HG03558 (cell line): ENCODE measurements around the gene FBXL17.
A peak's percentile ranks its signal among the peaks of the same experiment; 100 is the strongest.

ENCODE experiments used
- ATAC-seq: cut with Tn5 transposase; IDR thresholded peaks from one replicate; pipeline ENCODE4 v1.9.1; 2021; ENCODE audit warnings: moderate number of reproducible peaks; ENCODE audit not compliant: unreplicated experiment; ENCODE audit errors: extremely low read depth

Gene FBXL17

GRCh38 chr5:107853696-107854095 is 528.2 kb downstream of the FBXL17 start:
- ATAC-seq = no peak

- no peak for ATAC-seq
These were observed 528.9 kb downstream of the FBXL17 start for GRCh38 chr5:107853031-107853430.

DNA sequence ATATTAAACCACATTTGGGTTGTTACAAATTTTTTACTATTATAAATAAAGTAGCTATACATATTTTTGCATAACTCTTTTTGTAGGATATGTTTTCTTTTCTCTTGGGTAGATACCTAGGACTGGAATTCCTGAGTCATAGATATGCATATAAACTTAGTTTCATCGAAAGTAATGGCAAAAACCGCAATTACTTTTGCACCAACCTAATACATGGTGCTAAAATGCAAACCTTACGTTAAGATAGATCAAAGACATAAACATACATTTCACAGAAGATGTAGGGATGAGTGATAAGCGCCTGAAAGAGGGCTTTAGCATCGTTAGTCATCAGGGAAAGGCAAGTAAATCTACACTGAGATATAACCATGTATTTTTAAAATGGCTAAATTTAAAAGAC is 532.8 kb downstream of the FBXL17 start:
- ATAC-seq = no peak

GRCh38 chr5:107840592-107840991 is 541.3 kb downstream of the FBXL17 start:
- ATAC-seq = no peak

DNA sequence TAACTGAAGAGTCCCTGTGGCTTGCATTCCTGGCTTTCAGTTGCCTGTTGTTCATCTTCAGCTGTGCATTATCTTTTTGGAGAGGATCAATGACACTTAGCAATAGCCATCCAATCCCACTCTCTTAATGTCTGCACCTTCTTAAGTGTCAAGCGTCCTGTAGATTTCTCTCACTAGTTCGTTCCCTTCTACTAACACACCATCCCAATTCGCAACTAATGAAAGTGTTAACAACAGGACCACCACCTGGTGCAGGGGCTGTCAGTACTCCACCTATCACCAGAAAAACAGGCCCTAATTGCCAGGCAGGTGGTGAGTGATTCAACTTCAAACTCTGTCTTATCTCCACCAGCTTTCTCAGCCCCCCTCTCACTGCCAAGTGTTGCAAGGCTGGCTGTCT is 541.7 kb downstream of the FBXL17 start:
- ATAC-seq = no peak

- no peak for ATAC-seq
These were observed 546.8 kb downstream of the FBXL17 start for GRCh38 chr5:107835096-107835495.

- no peak for ATAC-seq
These were observed 549.2 kb downstream of the FBXL17 start for GRCh38 chr5:107832746-107833145.

- no peak for ATAC-seq
These were observed 550.1 kb downstream of the FBXL17 start for GRCh38 chr5:107831612-107832395.

DNA sequence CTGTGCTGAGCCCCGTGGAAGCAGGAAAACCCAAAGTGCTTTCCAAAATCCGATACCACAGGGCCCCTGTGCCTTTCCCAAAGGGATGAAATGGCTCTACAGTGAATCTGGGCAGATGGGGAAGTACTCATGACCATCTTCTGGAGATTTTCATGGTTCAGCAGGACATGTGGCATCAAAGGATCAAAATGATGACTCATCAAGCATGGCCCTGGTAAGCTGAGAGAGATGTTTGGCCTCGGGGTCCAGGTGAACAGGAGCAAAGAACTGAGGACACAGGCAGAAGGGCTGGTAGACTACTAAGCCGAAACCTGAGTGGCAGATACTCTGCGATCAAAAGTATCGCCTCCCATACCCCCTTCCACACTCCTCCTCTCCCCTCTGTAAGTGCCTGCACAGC is 551.1 kb downstream of the FBXL17 start:
- no peak for ATAC-seq

DNA sequence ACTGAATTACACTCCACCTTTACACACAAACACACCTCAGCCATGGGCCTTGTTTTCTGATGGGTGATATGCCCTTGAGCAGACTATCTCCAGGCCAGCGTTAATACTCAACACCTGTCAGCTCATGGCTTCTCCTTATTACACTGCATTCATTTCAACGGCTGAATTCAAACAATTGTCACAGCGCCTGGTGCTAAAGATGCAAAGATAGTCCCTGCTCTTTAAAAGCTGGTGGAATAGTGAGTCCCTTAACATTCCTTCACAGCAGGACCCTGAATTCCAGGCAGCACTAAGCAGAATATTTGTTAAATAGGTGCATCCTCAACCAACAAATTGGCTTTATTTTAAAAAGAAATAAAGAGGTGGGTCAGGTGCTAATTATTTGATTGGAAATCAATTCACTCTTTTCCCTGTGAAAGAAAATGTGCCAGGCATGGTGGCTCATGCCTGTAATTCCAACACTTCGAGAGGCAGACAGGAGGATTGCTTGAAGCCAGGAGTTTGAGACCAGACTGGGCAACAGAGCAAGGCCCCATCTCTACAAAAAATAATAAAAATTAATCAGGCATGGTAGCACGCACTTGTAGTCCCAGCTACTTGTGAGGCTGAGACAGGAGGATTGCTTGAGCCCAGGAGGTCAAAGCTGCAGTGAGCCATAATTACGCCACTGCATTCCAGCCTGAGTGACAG is 555.4 kb downstream of the FBXL17 start:
- no peak for ATAC-seq

GRCh38 chr5:107824821-107825220 is 557.1 kb downstream of the FBXL17 start:
- no peak for ATAC-seq

GRCh38 chr5:107821288-107821687 is 560.6 kb downstream of the FBXL17 start:
- no peak for ATAC-seq

DNA sequence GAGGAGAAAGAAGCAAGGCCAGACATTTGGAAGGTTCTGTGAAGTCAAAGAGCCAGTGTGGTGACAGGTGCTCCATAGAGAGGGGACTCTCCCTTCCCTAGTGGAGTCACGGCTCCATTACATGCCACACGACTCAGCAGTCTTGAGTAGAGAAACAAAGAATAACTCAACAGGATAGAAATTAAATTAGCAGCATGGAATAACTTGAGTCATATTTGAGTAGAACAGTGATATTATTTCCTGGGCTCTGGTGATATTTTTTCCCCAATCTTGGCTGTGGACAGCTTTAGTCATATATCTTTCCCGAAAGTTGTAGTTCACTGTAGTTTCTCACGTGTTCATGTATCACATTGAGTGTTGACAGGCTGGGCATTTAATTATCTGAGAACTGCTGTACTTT is 561.5 kb downstream of the FBXL17 start:
- no peak for ATAC-seq

DNA sequence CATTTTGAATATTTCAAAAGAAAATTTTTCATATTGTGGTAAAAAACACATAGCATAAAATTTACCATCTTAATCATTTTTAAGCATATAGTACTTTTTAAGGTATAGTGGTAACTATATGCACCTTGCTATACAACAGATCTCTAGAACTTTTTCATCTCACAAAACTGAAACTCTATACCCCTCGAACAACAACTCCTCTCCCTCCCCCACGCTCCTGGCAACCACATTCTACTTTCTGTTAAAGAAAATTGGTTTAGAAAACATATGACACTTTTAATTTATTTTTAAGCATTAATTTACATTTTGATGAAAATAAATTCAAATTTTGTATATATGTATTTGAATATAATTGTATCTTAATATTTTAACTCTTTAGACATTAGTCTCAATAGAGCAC is 563.9 kb downstream of the FBXL17 start:
- no peak for ATAC-seq

DNA sequence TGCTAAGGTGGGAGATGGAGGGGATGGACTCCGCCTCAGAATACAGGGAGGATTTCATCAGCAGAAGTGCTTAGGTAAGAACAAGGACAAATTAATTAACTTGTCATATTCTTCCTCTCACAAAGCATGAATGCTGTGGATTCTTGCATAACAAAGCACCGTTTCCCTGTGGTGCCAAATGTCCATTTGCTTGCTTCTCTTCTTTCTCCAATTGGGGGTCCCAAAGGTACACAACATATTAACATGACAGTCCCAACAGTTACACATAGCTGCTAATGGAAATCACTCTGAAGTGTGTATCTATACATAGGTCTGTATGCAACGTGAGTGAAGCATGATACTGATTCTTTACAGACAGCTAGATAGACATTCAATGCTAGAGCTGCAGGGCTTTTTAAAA is 564.5 kb downstream of the FBXL17 start:
- ATAC-seq = no peak

DNA sequence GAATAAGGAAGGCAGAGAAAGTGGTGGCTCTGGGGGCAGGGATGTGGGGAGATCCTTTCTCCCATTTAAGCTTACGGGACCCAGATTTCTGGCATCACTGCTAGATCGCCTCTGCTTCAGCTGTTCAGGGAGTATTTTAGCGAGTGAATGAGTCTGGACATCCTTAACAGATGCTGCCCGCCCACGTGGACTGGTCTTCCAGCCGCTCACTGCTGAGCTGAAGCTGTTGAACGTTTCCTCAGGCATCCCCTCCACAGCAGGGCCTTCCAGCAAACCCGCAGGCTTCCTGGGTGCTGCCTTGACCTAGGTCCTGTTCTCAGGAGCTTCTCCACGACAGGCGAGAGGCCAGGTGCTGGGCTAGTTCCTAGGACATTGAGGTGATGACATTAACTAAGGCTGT is 566.8 kb downstream of the FBXL17 start:
- ATAC-seq = no peak

DNA sequence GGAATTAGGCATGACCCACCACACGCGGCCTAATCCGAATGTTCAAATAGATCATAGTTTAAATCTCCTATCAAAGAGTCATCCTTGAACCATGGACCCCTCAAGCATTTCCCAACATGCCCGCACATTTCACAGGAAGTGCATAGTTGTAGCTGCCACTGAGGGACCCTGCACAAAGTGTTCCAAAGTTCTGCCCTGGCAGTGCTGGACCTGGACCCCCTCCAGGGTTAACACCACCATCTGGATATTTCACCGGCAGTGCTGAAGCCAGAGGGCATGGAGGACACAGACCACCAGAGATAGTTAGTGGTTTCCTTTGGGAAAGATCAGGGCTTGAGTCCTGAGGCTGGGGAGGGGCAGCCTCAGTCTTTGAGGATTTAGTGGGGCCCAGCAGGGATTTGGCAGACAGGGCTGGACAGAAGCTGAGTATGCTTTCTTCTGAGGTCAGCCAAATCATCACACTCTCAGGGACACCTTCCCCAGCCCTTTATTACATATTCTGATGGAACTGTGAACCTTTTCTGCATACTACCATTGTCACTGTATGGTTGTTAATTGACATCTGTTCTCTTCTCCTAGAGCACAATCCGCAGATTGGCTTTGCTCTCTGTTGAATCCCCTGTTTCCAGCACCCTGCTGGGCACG is 567.6 kb downstream of the FBXL17 start:
- no peak for ATAC-seq

DNA sequence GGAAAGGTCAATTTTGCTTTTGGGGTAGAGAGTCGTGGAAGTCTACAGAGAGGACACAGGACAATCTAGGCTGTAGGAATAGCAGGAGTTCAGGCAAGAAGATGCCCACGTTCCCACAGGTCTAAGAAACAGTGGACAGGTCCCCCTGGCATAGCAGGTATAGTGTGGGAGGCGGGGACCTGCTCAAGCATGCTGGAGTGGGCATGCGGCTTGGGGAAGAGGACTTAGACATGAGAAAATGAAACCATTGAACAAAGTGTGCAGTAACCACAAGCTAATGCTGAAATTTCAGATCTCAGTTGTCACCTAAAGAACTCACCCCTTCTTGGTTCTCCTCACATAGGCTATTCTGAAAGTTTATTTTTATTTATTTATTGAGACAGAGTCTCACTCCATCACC is 568.3 kb downstream of the FBXL17 start:
- peak; percentile 76 for ATAC-seq

DNA sequence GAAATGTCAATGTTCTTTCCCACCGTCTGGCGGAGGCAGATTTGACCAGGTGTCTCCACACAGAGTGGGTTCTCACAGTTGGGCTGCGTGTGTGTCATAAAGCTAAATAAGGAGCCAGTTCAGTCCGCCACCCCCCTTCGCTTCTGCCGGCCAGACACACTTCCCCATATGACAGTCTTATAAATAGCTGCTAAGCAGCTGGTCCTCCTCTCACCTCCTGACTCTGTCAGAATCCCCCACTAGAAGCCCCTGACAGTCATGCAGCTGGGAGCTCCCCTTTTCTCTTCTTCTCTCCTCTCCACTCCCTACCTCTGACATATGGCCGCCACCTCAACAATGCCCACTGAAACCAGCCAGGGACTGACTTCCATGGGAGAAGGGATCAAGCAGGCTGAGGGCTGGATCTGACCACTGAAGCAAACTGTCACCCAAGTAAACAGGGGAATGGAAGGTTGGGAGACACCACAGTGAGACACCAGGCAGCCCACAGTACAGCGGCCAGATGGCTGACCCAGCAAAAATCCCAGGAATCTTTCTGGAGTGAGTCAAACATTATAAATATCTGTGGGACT is 569.2 kb downstream of the FBXL17 start:
- peak; percentile 71 for ATAC-seq

DNA sequence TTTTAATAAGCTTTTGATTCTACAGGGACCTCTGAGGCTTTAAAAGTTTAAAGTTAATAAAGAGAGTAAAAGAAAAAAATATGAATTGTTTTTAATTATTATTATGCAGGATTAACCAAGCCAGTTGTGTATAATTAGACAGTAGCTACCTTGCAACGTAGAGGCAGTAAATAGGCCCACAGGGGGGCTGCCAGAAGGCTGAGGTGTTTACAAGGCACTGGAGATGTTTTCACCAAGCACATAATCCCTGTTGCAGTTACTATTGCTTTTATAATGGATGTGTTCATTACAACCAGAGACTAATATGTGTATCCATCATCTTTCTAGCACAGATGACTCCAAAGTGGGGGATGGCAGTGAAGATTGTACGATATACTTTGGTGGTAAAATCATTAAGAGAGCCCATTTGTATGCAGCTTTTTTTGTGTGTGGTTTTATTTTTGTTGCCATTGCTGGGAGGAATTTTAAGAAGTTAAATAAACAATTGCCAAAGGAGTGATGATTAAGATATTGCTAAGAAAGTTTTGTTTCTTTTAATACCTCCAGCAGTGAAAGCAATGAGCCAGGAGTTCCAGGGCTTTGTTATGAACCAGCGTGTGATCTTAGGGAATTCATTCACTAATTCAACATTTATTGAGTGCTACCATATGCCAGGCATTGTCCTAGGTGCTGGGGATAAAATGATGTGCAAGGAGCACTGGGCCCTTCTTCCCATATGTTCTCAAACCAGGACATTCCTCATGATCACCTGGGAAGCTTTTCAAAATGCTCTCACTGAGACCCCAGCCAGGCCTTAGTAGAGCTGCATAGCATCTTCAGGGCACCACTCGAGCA is 572.5 kb downstream of the FBXL17 start:
- ATAC-seq = no peak
